HG02759 (cell line): Measurements from ENCODE around the gene RALGAPA2.

Experiments used
- ATAC-seq: cut with Tn5 transposase; IDR thresholded peaks from one replicate; pipeline ENCODE4 v1.9.1; 2021; ENCODE audit warnings: mild to moderate bottlenecking, moderate library complexity; ENCODE audit not compliant: unreplicated experiment

RALGAPA2 gene

DNA sequence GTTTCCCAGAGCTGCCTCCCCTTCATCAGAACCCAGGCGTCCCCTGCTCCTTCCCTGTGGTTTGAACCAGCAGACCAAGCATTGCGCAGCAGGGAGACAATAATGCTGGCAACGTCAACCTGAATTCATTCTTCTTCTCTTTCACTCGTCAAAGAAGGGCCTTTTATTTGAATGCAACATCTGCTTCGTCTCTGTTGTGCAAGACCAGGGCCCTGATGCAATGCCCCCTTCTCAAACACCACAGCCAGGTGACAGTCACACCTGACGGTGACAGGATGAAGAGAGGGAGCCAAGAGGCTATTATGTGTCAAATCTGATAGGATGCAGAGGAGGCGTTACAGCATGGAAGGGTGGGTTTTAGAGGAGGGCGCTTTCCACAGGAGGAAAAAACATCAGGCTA is 336.6 kb downstream of the RALGAPA2 start:
- no peak for ATAC-seq

DNA sequence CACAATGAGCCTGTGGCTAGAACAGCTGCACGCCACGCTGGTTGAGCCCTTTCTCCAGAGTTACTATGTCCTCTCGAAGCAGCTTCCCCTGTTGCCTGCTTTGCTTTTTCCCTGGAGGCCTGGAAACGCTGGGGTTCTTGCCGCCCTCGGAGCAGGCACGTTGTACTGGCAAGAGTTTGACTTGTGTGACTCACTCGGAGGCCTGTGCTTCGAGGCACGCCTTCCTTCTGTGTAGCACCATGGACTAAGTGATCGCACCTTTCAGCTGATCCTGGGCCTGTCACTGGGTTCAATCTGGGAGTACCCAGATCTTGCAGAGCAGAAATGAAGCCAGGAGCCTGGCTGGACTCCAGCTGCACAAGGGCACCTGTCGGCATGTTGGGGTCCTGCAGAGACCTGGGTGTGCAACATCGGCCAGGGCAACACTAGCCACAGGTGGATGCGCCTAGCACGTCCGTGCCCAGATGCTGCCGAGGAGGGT is 339.3 kb downstream of the RALGAPA2 start:
- ATAC-seq = no peak

DNA sequence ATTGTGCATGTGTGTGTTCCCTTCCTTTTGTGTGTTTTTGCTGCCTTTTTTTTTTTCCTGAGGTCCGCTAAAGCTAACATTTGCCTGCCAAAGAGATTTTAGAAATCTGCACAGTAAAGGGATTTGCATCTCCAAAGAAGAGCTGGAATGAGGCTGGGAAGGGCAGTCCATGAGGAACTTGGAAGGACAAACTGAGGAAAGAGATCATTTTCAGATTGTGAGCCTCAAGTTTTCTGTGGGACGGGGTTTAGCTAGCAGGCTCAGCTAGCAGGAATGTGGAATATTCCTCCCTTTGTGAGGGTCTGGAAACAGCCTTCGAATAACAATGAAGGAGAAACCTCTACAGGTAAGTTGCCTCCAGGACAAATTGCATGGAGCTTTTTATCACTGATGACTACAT is 340.8 kb downstream of the RALGAPA2 start:
- no peak for ATAC-seq

GRCh38 chr20:20371083-20371482 is 341.4 kb downstream of the RALGAPA2 start:
- ATAC-seq = no peak

DNA sequence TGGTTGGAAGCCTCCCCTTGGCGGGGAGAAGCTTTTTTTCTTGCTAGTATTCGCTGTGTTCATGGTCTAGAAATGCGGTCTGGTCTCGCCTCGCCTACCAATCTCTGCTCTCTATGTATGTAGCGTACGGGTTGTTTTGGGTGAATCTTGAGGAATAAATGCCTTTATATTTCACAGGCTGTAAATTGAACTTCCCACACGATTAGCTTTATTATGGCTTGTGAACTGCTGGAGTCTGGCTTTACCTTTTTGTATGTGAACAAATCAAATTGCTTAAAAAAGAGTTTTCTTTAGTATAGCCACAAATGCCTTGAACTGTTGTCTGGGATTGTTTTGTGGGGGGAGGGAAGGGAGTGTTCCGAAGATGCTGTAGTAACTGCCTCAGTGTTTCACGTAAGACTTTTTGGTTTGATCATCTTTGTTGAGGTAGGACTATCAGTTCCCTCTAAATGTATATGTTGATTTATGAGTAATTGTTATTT is 342.3 kb downstream of the RALGAPA2 start:
- no peak for ATAC-seq

DNA sequence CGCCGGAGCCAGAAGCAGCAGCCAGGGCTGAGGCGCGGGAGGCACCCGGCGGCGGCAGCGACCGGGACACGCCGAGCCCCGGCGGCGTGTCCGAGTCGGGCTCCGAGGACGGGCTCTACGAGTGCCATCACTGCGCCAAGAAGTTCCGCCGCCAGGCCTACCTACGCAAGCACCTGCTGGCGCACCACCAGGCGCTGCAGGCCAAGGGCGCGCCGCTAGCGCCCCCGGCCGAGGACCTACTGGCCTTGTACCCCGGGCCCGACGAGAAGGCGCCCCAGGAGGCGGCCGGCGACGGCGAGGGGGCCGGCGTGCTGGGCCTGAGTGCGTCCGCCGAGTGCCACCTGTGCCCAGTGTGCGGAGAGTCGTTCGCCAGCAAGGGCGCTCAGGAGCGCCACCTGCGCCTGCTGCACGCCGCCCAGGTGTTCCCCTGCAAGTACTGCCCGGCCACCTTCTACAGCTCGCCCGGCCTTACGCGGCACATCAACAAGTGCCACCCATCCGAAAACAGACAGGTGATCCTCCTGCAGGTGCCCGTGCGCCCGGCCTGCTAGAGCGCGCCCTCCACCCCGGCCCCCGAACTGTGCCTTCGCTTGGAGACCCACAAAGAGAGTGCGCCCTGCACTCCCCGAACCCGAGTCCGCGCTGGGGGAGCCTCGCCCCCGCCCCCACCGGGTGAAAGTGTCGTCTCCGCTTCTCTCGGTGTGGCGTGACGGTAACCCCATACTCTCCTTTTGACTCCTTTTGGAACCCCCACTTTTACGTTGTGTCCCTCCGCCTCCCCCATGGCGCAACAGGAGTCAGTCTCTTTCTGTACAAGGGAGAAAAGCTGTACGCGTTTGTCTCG is 343.0 kb downstream of the RALGAPA2 start:
- ATAC-seq = peak; percentile 20

- ATAC-seq = peak; percentile 47
These were observed 343.8 kb downstream of the RALGAPA2 start for GRCh38 chr20:20368418-20369249.

DNA sequence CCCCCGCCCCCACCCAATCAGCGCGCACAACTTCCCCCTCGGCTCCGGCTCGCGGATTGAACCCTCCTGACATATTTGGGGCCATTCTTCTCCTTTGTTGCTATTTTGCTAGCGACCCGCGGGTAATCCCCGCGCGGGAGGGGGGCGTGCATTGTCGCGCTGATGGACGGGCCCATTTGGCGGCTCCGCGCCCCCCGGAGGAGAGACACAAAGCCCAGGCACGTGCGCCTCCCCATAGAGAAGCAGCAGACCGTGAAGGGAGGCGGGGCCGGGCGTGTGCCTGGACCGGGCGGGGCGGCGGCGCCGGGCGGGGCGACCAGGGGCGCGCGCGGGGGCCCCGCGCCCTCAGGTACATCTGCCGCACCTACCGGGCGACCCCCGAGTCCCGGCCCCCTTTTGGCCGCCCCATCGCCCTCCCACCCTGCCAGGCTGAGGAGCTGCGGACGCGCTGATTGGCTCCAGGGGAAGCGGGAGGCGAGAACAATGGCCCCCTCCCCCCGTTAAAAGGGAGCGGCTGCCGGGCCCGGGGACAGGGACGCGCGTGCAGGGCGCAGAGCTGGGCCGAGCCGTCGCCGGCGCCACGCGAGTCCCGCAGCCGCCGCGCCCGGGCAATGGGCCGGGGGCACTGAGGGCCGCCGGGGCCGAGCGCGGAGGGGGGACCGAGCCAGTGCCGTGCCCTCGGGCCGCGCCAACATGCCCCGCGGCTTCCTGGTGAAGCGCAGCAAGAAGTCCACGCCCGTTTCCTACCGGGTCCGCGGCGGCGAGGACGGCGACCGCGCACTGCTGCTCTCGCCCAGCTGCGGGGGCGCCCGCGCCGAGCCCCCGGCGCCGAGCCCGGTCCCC is 344.6 kb downstream of the RALGAPA2 start, which contains the start of gene INSM1:
Gene INSM1 (plus strand): TSS at position 530 of the 843 bp plus-strand sequence. CDS start 164 bp downstream, at position 694.
- ATAC-seq = peak; percentile 42

GRCh38 chr20:20366876-20367574 is 345.4 kb downstream of the RALGAPA2 start:
- ATAC-seq = no peak

DNA sequence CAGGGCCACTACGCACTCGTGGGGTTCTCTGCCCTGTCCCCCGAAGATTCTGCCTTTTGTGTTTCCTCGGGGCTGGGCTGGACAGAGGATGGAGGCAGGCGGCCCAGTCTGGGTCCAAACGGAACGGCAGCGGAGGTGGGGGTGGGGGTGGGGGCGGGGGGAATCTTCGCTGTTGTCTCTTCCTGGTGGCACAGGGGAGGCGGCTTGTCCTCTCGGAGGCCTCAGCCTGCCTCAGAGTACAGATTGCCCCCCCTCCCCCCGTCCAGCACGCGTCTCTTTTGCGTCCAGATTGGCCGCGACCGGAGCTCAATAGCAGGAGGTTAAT is 345.9 kb downstream of the RALGAPA2 start:
- no peak for ATAC-seq

- no peak for ATAC-seq
These were observed 346.8 kb downstream of the RALGAPA2 start for GRCh38 chr20:20365480-20366161.

- ATAC-seq = no peak
These were observed 347.6 kb downstream of the RALGAPA2 start for GRCh38 chr20:20364593-20365479.

GRCh38 chr20:20363799-20364592 is 348.4 kb downstream of the RALGAPA2 start:
- no peak for ATAC-seq

GRCh38 chr20:20363434-20363798 is 349.0 kb downstream of the RALGAPA2 start:
- no peak for ATAC-seq

DNA sequence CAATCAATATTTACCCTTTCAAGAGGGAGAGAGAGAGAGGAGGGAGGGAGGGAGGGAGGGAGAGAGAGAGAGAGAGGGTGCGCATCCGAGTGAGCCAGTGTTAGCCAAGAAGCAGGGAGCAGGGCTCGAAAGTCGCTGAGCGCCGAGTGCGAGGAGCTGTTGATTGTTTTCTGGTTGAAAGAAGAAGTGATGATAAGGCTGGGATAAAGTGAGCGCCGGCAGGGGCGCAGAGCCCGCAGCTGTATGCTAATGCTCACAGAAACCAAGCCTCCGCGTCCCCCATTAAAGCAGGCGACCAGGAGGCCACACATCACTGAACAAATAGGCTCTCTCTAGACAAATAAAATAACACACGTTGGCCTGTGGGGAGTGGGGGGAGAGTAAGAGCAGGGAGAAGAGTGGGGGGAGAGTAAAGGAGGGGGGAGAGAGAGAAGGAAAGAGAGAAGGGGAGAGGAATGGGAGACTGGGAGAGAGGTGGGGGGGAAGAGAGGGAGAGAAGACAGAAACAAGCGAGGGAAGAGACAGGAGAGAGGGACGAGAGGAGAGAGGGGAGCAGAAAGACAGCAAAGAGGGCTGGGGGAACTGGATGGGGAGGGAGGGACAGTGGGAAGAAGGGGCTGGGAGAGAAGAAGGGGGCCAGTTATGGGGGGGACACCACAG is 349.5 kb downstream of the RALGAPA2 start:
- ATAC-seq = no peak

DNA sequence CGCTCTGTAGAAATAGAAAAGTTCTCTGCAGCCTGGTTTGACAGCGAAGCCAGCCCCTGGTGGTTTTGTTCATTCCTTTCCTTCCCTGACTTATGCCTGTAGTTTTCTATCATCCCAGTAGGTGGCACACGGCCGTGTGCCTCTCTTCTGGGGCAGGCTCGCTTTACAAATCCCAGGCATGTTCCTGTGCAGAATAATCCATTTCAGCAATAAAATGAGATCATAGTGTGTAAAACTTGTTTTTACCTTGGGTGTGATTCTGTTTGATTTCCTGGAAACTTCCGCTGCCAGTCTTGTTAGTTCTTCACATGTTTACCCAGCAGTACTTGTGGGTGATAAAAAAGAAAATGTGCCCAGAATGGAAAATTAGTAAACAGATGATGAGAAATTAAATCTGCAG is 352.0 kb downstream of the RALGAPA2 start:
- peak; percentile 78 for ATAC-seq

DNA sequence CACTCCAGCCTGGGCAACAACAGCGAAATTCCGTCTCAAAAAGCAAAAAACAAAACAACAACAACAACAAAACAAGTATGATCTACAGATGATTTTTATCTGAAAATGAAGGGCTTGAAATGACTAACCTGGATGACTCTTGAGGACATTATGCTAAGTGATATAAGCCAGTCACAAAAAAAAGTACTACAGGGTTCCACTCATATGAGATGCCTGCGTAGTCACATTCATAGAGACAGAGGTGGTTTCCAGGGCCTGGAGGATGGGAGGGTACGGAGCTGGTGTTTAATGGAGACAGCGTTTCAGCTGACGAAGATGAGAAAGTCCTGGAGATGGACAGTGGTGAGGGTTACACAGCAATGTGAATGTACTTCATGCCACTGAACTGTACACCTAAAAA is 352.8 kb downstream of the RALGAPA2 start:
- no peak for ATAC-seq
